H1 (cell line): ENCODE results near the gene AGRN. TPM values are rescaled to one million over a fixed set of nuclear protein-coding genes. Genes with fewer than 3 reads are reported as not detected.

ENCODE experiments used
- CTCF ChIA-PET: fragments of 300-600 bp; sonication (Branson Sonifier 250); formaldehyde crosslinking; loops from one replicate; lab custom pipeline; 2021; ENCODE audit not compliant: partially characterized antibody; lab: Charles Lee
- POLR2A ChIA-PET: fragments of 300-600 bp; sonication (Branson Sonifier 250); formaldehyde crosslinking; loops from one replicate; lab custom pipeline; 2021; ENCODE audit warnings: inconsistent platforms; ENCODE audit not compliant: partially characterized antibody; lab: Charles Lee
- DNase-seq, 2 experiments: peaks; one replicate each; pipeline versions ENCODE4 v3.0.0 to v3.0.0-alpha.2; 2010 to 2022; ENCODE audit warnings: low spot score in 2 of 2, low read depth in 1 of 2, mixed read lengths in 1 of 2
- FAIRE-seq: peaks from 2 replicates; lab custom pipeline; 2011; peaks lifted over from hg19 to GRCh38; lab: Jason Lieb, UNC
- H2AFZ ChIP-seq: 2 replicates; pipeline ENCODE4 v1.8.1; 2012; ENCODE audit warnings: low read length, inconsistent platforms
- H2AK5ac ChIP-seq: 2 replicates; pipeline ENCODE4 v1.6.1; 2013; ENCODE audit warnings: low read depth, low read length
- H2BK120ac ChIP-seq: replicated peaks from 2 replicates; pipeline ENCODE3; 2013; ENCODE audit warnings: low read depth, low read length, inconsistent platforms
- H2BK12ac ChIP-seq: 2 replicates; pipeline ENCODE4 v1.6.1; 2013; ENCODE audit warnings: low read depth, low read length
- H2BK15ac ChIP-seq: 2 replicates; pipeline ENCODE4 v1.6.1; 2013; ENCODE audit warnings: low read length
- H2BK20ac ChIP-seq: 2 replicates; pipeline ENCODE4 v1.6.1; 2013; ENCODE audit warnings: low read length
- H2BK5ac ChIP-seq: 2 replicates; pipeline ENCODE4 v1.6.1; 2013; ENCODE audit warnings: low read depth, low read length
- H3K14ac ChIP-seq: 2 replicates; pipeline ENCODE4 v1.6.1; 2013; ENCODE audit warnings: inconsistent platforms; ENCODE audit not compliant: insufficient read length
- H3K18ac ChIP-seq: 2 replicates; pipeline ENCODE4 v1.6.1; 2013; ENCODE audit warnings: low read length; ENCODE audit errors: extremely low read depth
- H3K23ac ChIP-seq: 2 replicates; pipeline ENCODE4 v1.6.1; 2013; ENCODE audit warnings: inconsistent platforms; ENCODE audit not compliant: insufficient read length
- H3K23me2 ChIP-seq: 2 replicates; pipeline ENCODE4 v1.6.1; 2013; ENCODE audit warnings: low read depth, low read length
- H3K27ac ChIP-seq: 2 replicates; pipeline ENCODE4 v1.6.1; 2011; ENCODE audit warnings: low read depth, low read length, inconsistent platforms
- H3K27me3 ChIP-seq, 4 experiments: replicated peaks in 1 of 4; 1 replicate in 1 of 4; 2 replicates in 3 of 4; pipeline versions ENCODE4 v1.6.1 to v1.8.1; 2011 to 2013; ENCODE audit warnings: low read length in 3 of 4, mild to moderate bottlenecking in 3 of 4, inconsistent platforms in 2 of 4, mixed read lengths in 2 of 4, moderate library complexity in 1 of 4; ENCODE audit not compliant: control insufficient read depth in 3 of 4, insufficient read depth in 3 of 4; ENCODE audit errors: extremely low read depth in 1 of 4
- H3K36me3 ChIP-seq, 4 experiments: 2 replicates each; pipeline versions ENCODE4 v1.6.1 to v1.8.1; 2011 to 2013; ENCODE audit warnings: mild to moderate bottlenecking in 4 of 4, low read length in 3 of 4, moderate library complexity in 2 of 4, control low read depth in 1 of 4, inconsistent platforms in 1 of 4; ENCODE audit not compliant: insufficient read depth in 4 of 4, control insufficient read depth in 2 of 4
- H3K4ac ChIP-seq: replicated peaks from 2 replicates; pipeline ENCODE3; 2013; ENCODE audit warnings: low read length, low read depth, mixed read lengths, inconsistent platforms; ENCODE audit not compliant: insufficient read length
- H3K4me1 ChIP-seq, 4 experiments: replicated peaks in 1 of 4; 1 replicate in 1 of 4; 2 replicates in 3 of 4; pipeline versions ENCODE4 v1.6.1 to v1.8.1; 2011 to 2013; ENCODE audit warnings: low read length in 3 of 4, inconsistent platforms in 2 of 4, mixed read lengths in 1 of 4; ENCODE audit not compliant: insufficient read depth in 4 of 4, control insufficient read depth in 3 of 4
- H3K4me2 ChIP-seq, 2 experiments: 2 replicates each; pipeline versions ENCODE4 v1.6.1 to v1.8.1; 2011 to 2013; ENCODE audit warnings: low read depth in 2 of 2, low read length in 2 of 2, control low read depth in 1 of 2, inconsistent platforms in 1 of 2, mild to moderate bottlenecking in 1 of 2; ENCODE audit not compliant: insufficient read depth in 1 of 2
- H3K4me3 ChIP-seq, 4 experiments: fragments of 200-600, 300-600 bp in 1 of 4; sonication (generic), shearing (Covaris generic), sonication (Bioruptor Twin) in 1 of 4; 2 replicates each; pipeline versions ENCODE4 v1.5.1 to v1.8.1; 2011 to 2016; ENCODE audit warnings: low read length in 4 of 4, low read depth in 3 of 4, control low read depth in 2 of 4, inconsistent platforms in 2 of 4, mild to moderate bottlenecking in 2 of 4, mixed read lengths in 1 of 4, moderate library complexity in 1 of 4; ENCODE audit not compliant: insufficient read depth in 2 of 4; ENCODE audit errors: extremely low read depth in 1 of 4
- H3K56ac ChIP-seq: replicated peaks from 2 replicates; pipeline ENCODE3; 2013; ENCODE audit warnings: low read depth, mild to moderate bottlenecking, mixed read lengths, low read length, inconsistent platforms; ENCODE audit not compliant: insufficient read length
- H3K79me1 ChIP-seq: 2 replicates; pipeline ENCODE4 v1.6.1; 2013; ENCODE audit warnings: low read depth, low read length, control low read depth
- H3K79me2 ChIP-seq, 2 experiments: 2 replicates each; pipeline versions ENCODE4 v1.6.1 to v1.8.1; 2012 to 2013; ENCODE audit warnings: low read length in 2 of 2, mild to moderate bottlenecking in 2 of 2, inconsistent platforms in 1 of 2; ENCODE audit not compliant: insufficient read depth in 2 of 2, control insufficient read depth in 1 of 2
- H3K9ac ChIP-seq, 4 experiments: replicated peaks in 1 of 4; 1 replicate in 1 of 4; 2 replicates in 3 of 4; pipeline versions ENCODE4 v1.6.1 to v1.8.1; 2011 to 2013; ENCODE audit warnings: low read depth in 3 of 4, low read length in 3 of 4, control low read depth in 2 of 4, mild to moderate bottlenecking in 2 of 4, moderate library complexity in 2 of 4, inconsistent platforms in 1 of 4; ENCODE audit errors: extremely low read depth in 1 of 4
- H3K9me3 ChIP-seq, 2 experiments: 2 replicates each; pipeline versions ENCODE4 v1.6.1 to v1.8.1; 2012 to 2013; ENCODE audit warnings: mild to moderate bottlenecking in 2 of 2, moderate library complexity in 2 of 2, control low read depth in 1 of 2, inconsistent platforms in 1 of 2, low read depth in 1 of 2, low read length in 1 of 2, mixed read lengths in 1 of 2; ENCODE audit not compliant: insufficient read depth in 2 of 2
- H4K20me1 ChIP-seq, 2 experiments: replicated peaks in 1 of 2; 2 replicates each; pipeline versions ENCODE3 to v1.8.1; 2011 to 2013; ENCODE audit warnings: inconsistent platforms in 2 of 2, low read length in 2 of 2, mild to moderate bottlenecking in 1 of 2; ENCODE audit not compliant: insufficient read depth in 2 of 2, control insufficient read depth in 1 of 2
- H4K5ac ChIP-seq: 2 replicates; pipeline ENCODE4 v1.6.1; 2013; ENCODE audit warnings: low read length, low read depth, mixed read lengths, inconsistent platforms; ENCODE audit not compliant: insufficient read length
- H4K8ac ChIP-seq: 2 replicates; pipeline ENCODE4 v1.8.0; 2013; ENCODE audit warnings: mild to moderate bottlenecking, moderate library complexity, low read length, inconsistent platforms; ENCODE audit not compliant: insufficient read depth; ENCODE audit errors: extremely low read depth
- H4K91ac ChIP-seq: replicated peaks from 2 replicates; pipeline ENCODE3; 2013; ENCODE audit warnings: low read length, mixed read lengths, inconsistent platforms; ENCODE audit not compliant: insufficient read length
- EGR1 ChIP-seq: IDR thresholded peaks from 2 replicates; pipeline ENCODE4 v1.6.1; 2011; ENCODE audit warnings: low read depth, low read length, borderline replicate concordance
- WGBS, 2 experiments: shearing (Covaris generic) in 1 of 2; methylation state at CpG; one replicate each; pipeline versions ENCODE4 v1.1.6 to v1.1.7; 2013 to 2015; ENCODE audit warnings: low lambda C conversion rate in 2 of 2, mixed read lengths in 2 of 2, inconsistent platforms in 1 of 2, low coverage in 1 of 2, missing lambda C conversion rate in 1 of 2; ENCODE audit not compliant: insufficient replicate concordance in 2 of 2, insufficient coverage in 1 of 2, insufficient read length in 1 of 2; ENCODE audit errors: extremely low coverage in 1 of 2, missing lambda C conversion rate in 1 of 2; 5-methylcytosine and 5-hydroxymethylcytosine counted together
- polyA plus RNA-seq, 7 experiments: library from polyadenylated mRNA; depleted of rRNA in 3 of 7; stranded (reverse) in 5 of 7; unstranded in 2 of 7; fragments of >200 nt in 5 of 7; fragments of 200-250 nt in 2 of 7; gene quantifications; 1 replicate in 5 of 7; 2 replicates in 1 of 7; 4 replicates in 1 of 7; pipeline versions ENCODE4 v1.2.1 to v1.2.3, GENCODE V29; 2011 to 2013; ENCODE audit warnings: missing spikeins in 2 of 7, mixed read lengths in 2 of 7
- total RNA-seq: library from RNA; stranded (reverse); fragmentation: NEBNext Ultra II Directional; extraction: Animal tissue kit (Norgen Biotek cat#: 25700); gene quantifications from 2 replicates; pipeline ENCODE4 v1.2.1, GENCODE V29; 2021

The AGRN gene
- total and polyA plus RNA-seq, 2 of the 8 experiments (the other 6 are each of a cell fraction or from before 2014, with no cell fraction given) = 52.3 to 155 TPM

DNA sequence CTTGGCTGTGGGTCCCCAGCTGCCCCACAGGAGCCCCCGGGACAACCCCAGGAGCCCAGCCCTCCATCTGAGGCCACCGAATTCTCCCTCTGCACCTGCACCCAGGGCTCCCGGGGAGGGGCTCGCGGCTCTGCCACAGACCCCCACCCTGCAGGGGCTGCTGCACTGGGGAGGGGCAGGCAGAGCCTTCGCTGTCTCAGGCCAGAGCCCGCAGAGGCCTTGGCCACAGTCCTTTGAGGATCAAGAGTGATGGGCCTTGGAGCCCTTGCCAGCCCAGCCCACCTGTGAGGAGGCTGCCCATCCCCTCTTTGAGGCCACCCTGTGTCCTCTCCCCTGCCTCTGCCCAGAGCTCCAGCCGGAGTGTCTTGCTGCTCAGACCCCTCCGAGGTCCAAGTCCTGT is 44.6 kb upstream of the AGRN start:
- peaks cover 5% of the 10 kb centered on the region; the same call in 1 of the 2 replicates for H3K23me2 ChIP-seq
- WGBS, 2 experiments = 83% methylated on average over 5 of the region's 9 CpGs; no CpG with 5 or more reads in 1 of the 2 experiments
- no peak overlapping the region for H3K18ac ChIP-seq
- no peak for DNase-seq
- H2BK20ac ChIP-seq = no peak overlapping the region
- H3K4me1 ChIP-seq = peaks cover 0 to 14% (median 4%) of the 10 kb centered on the region in 4 experiments; a peak in 4 of 7 replicates
- H2BK5ac ChIP-seq = no peak overlapping the region
- H3K4me3 ChIP-seq = no peak overlapping the region
- no peak overlapping the region for H4K5ac ChIP-seq
- no peak overlapping the region for H2AK5ac ChIP-seq
- POLR2A ChIA-PET = interaction anchor here (0.7 to 1.4 kb wide), 4 partner anchors 9 to 257 kb away, joined by 3 read pairs; partner anchors contain the start of genes B3GALT6, PLEKHN1 and SDF4
- H4K8ac ChIP-seq = no peak overlapping the region
- H4K20me1 ChIP-seq = peaks cover 0 to 9% of the 10 kb centered on the region in 2 experiments
- peaks cover 0 to 21% (median 8%) of the 10 kb centered on the region in 4 experiments; a peak in 4 of 7 replicates for H3K27me3 ChIP-seq
- H3K14ac ChIP-seq = no peak overlapping the region
- no peak for FAIRE-seq
- H3K23ac ChIP-seq = no peak overlapping the region
- H3K56ac ChIP-seq = no peak overlapping the region
- H3K4me2 ChIP-seq = peak overlapping the region; percentile 11 to 84; a peak in 2 of 4 replicates
- no peak overlapping the region for H3K9ac ChIP-seq
- no peaks in the 10 kb centered on the region for H3K79me1 ChIP-seq
- no peaks in the 10 kb centered on the region for H3K36me3 ChIP-seq
- H3K9me3 ChIP-seq = no peaks in the 10 kb centered on the region
- H2BK15ac ChIP-seq = no peak overlapping the region
- H4K91ac ChIP-seq = no peak overlapping the region
- no peak overlapping the region for H2BK120ac ChIP-seq
- no peak overlapping the region for H3K4ac ChIP-seq
- no peak overlapping the region for H2AFZ ChIP-seq
- H2BK12ac ChIP-seq = no peak overlapping the region
- CTCF ChIA-PET = interaction anchor here (0.6 to 7.0 kb wide), 14 partner anchors 8 to 320 kb away, joined by 3 to 53 read pairs (median 4); partner anchors contain the start of genes NOC2L and PERM1
- H3K79me2 ChIP-seq = no peaks in the 10 kb centered on the region
- H3K27ac ChIP-seq = no peak overlapping the region
- TF ChIP-seq EGR1 = no peak
